WTC11 (cell line): ENCODE measurements around the gene DISP2. TPM values are rescaled to one million over a fixed set of nuclear protein-coding genes. Genes with fewer than 3 reads are reported as not detected.

ENCODE experiments used
- ATAC-seq: fragments of 200-7000 bp; cut with Tn5 transposase; 2 replicates; pipeline ENCODE4 v1.10.0; 2021; ENCODE audit warnings: mild to moderate bottlenecking, moderate library complexity
- CTCF ChIA-PET: fragments of 300-600 bp; sonication (Branson Sonifier 250); formaldehyde crosslinking; loops from one replicate; lab custom pipeline; 2021; ENCODE audit warnings: antibody characterized with exemption; lab: Charles Lee
- POLR2A ChIA-PET: fragments of 350-600 bp; sonication (Branson Sonifier 250); formaldehyde crosslinking; loops from one replicate; lab custom pipeline; 2021; ENCODE audit warnings: antibody characterized with exemption; lab: Charles Lee
- DNase-seq: peaks from one replicate; pipeline ENCODE4 v3.0.0; 2021; ENCODE audit warnings: low spot score
- H3K27ac Mint-ChIP-seq: 2 replicates; pipeline ENCODE4 v1.8.0; 2021; ENCODE audit warnings: mixed read lengths
- H3K27me3 Mint-ChIP-seq: 2 replicates; pipeline ENCODE4 v1.8.0; 2021; ENCODE audit warnings: low read depth, mild to moderate bottlenecking, moderate library complexity, mixed read lengths
- H3K36me3 Mint-ChIP-seq: 2 replicates; pipeline ENCODE4 v1.8.0; 2021; ENCODE audit warnings: mixed read lengths
- H3K4me1 Mint-ChIP-seq: 2 replicates; pipeline ENCODE4 v1.8.0; 2022; ENCODE audit warnings: mixed read lengths
- H3K4me3 Mint-ChIP-seq: 2 replicates; pipeline ENCODE4 v1.8.0; 2021; ENCODE audit warnings: mild to moderate bottlenecking, moderate library complexity, mixed read lengths
- H3K9me3 Mint-ChIP-seq: 2 replicates; pipeline ENCODE4 v1.8.0; 2021; ENCODE audit warnings: mixed read lengths
- ATF3 ChIP-seq: sonication (generic); formaldehyde crosslinking; conservative IDR thresholded peaks from 2 replicates; pipeline ENCODE4 v1.8.1; 2022; ENCODE audit warnings: mild to moderate bottlenecking, missing genetic modification reagents
- CREB1 ChIP-seq: sonication (generic); formaldehyde crosslinking; IDR thresholded peaks from 2 replicates; pipeline ENCODE4 v1.8.0; 2023; ENCODE audit warnings: mild to moderate bottlenecking, missing genetic modification reagents
- CREM ChIP-seq: sonication (generic); formaldehyde crosslinking; IDR thresholded peaks from 2 replicates; pipeline ENCODE4 v1.8.1; 2022; ENCODE audit warnings: mild to moderate bottlenecking, missing genetic modification reagents, moderate library complexity
- CTCF ChIP-seq: fragments of 200-600 bp; IDR thresholded peaks from 2 replicates; pipeline ENCODE4 v1.8.0; 2022; ENCODE audit warnings: antibody characterized with exemption
- E2F4 ChIP-seq: sonication (generic); formaldehyde crosslinking; IDR thresholded peaks from 2 replicates; pipeline ENCODE4 v1.8.1; 2022; ENCODE audit warnings: low read depth, mild to moderate bottlenecking, moderate library complexity, missing genetic modification reagents, borderline replicate concordance
- ESRRA ChIP-seq: sonication (generic); formaldehyde crosslinking; IDR thresholded peaks from 2 replicates; pipeline ENCODE4 v1.8.1; 2022; ENCODE audit warnings: mild to moderate bottlenecking, missing genetic modification reagents, borderline replicate concordance
- GRHL2 ChIP-seq: fragments of 250-450 bp; sonication (Bioruptor Pico); IDR thresholded peaks from 2 replicates; pipeline ENCODE4 v1.8.0; 2022; ENCODE audit warnings: mild to moderate bottlenecking, moderate library complexity; ENCODE audit not compliant: insufficient replicate concordance, severe bottlenecking
- GTF2I ChIP-seq: fragments of 250-450 bp; sonication (Bioruptor Pico); conservative IDR thresholded peaks from 2 replicates; pipeline ENCODE4 v1.4.0; 2021; ENCODE audit warnings: mild to moderate bottlenecking
- MYBL2 ChIP-seq: sonication (generic); formaldehyde crosslinking; IDR thresholded peaks from 2 replicates; pipeline ENCODE4 v1.8.1; 2023; ENCODE audit warnings: mild to moderate bottlenecking, moderate library complexity, missing genetic modification reagents
- NFATC4 ChIP-seq: fragments of 250-450 bp; sonication (Bioruptor Pico); IDR thresholded peaks from 2 replicates; pipeline ENCODE4 v1.9.0; 2021; ENCODE audit warnings: mild to moderate bottlenecking
- NFYB ChIP-seq: sonication (generic); formaldehyde crosslinking; conservative IDR thresholded peaks from 2 replicates; pipeline ENCODE4 v1.8.0; 2022; ENCODE audit warnings: low read depth, missing genetic modification reagents
- NR1H2 ChIP-seq: sonication (generic); formaldehyde crosslinking; IDR thresholded peaks from 2 replicates; pipeline ENCODE4 v1.9.0; 2021; ENCODE audit warnings: mild to moderate bottlenecking, moderate library complexity, missing genetic modification reagents
- OVOL2 ChIP-seq: fragments of 250-450 bp; sonication (Bioruptor Pico); IDR thresholded peaks from 2 replicates; pipeline ENCODE4 v1.9.0; 2021; ENCODE audit warnings: mild to moderate bottlenecking, borderline replicate concordance
- RORB ChIP-seq: fragments of 250-450 bp; sonication (Bioruptor Pico); IDR thresholded peaks from 2 replicates; pipeline ENCODE4 v1.9.0; 2021; ENCODE audit warnings: mild to moderate bottlenecking
- SMAD3 ChIP-seq: sonication (generic); formaldehyde crosslinking; IDR thresholded peaks from 2 replicates; pipeline ENCODE4 v1.8.0; 2022; ENCODE audit warnings: missing genetic modification reagents, mild to moderate bottlenecking, borderline replicate concordance
- SMAD4 ChIP-seq: sonication (generic); formaldehyde crosslinking; IDR thresholded peaks from 2 replicates; pipeline ENCODE4 v1.8.0; 2022; ENCODE audit warnings: mild to moderate bottlenecking, missing genetic modification reagents
- SOX15 ChIP-seq: fragments of 250-450 bp; sonication (Bioruptor Pico); IDR thresholded peaks from 2 replicates; pipeline ENCODE4 v1.9.0; 2021; ENCODE audit warnings: mild to moderate bottlenecking
- TCF7 ChIP-seq: sonication (generic); formaldehyde crosslinking; IDR thresholded peaks from 2 replicates; pipeline ENCODE4 v1.8.0; 2022; ENCODE audit warnings: mild to moderate bottlenecking, low read depth, missing genetic modification reagents, moderate library complexity
- TEAD1 ChIP-seq: sonication (generic); formaldehyde crosslinking; IDR thresholded peaks from 2 replicates; pipeline ENCODE4 v1.8.0; 2022; ENCODE audit warnings: mild to moderate bottlenecking, missing genetic modification reagents
- TEAD4 ChIP-seq: sonication (generic); formaldehyde crosslinking; IDR thresholded peaks from 2 replicates; pipeline ENCODE4 v1.8.0; 2022; ENCODE audit warnings: mild to moderate bottlenecking, missing genetic modification reagents
- USF2 ChIP-seq: sonication (generic); formaldehyde crosslinking; IDR thresholded peaks from 2 replicates; pipeline ENCODE4 v1.8.1; 2023; ENCODE audit warnings: mild to moderate bottlenecking, missing genetic modification reagents, moderate library complexity
- ZNF138 ChIP-seq: sonication (generic); formaldehyde crosslinking; conservative IDR thresholded peaks from 2 replicates; pipeline ENCODE4 v1.8.1; 2022; ENCODE audit warnings: mild to moderate bottlenecking, moderate library complexity, missing genetic modification reagents
- ZNF219 ChIP-seq: sonication (generic); formaldehyde crosslinking; IDR thresholded peaks from 2 replicates; pipeline ENCODE4 v1.8.0; 2023; ENCODE audit warnings: missing genetic modification reagents, mild to moderate bottlenecking, borderline replicate concordance
- total RNA-seq: library from RNA; stranded (reverse); gene quantifications from 3 replicates; pipeline ENCODE4 v1.2.3, GENCODE V29; 2021
- TF ChIP-seq, protein P1 (sequence below): sonication (generic); formaldehyde crosslinking; IDR thresholded peaks from 2 replicates; pipeline ENCODE4 v1.8.1; 2022; ENCODE audit warnings: mild to moderate bottlenecking, moderate library complexity, missing genetic modification reagents
- TF ChIP-seq, protein P2 (sequence below): sonication (generic); formaldehyde crosslinking; IDR thresholded peaks from 2 replicates; pipeline ENCODE4 v1.8.0; 2023; ENCODE audit warnings: missing genetic modification reagents
- TF ChIP-seq, protein P3 (sequence below): sonication (generic); formaldehyde crosslinking; IDR thresholded peaks from 2 replicates; pipeline ENCODE4 v1.8.1; 2023; ENCODE audit warnings: mild to moderate bottlenecking, missing genetic modification reagents, borderline replicate concordance

Gene DISP2
- total RNA-seq, 1 experiment from 2014 or later: 3.5 TPM

GRCh38 chr15:40364251-40364650, 6.2 kb downstream of the DISP2 start:
- TF ChIP-seq CREB1 (CRISPR knock-in tag) (no peak), NR1H2 (CRISPR knock-in tag) (no peak), E2F4 (CRISPR knock-in tag) (no peak), ZNF219 (CRISPR knock-in tag) (no peak), GRHL2 (CRISPR knock-in tag) (no peak), ESRRA (no peak), NFATC4 (CRISPR knock-in tag) (no peak), CTCF (no peak), RORB (CRISPR knock-in tag) (no peak), TCF7 (CRISPR knock-in tag) (no peak), GTF2I (CRISPR knock-in tag) (no peak), OVOL2 (CRISPR knock-in tag) (no peak), ZNF138 (CRISPR knock-in tag) (no peak), CREM (CRISPR knock-in tag) (no peak)
- TF ChIP-seq, protein P1, sequence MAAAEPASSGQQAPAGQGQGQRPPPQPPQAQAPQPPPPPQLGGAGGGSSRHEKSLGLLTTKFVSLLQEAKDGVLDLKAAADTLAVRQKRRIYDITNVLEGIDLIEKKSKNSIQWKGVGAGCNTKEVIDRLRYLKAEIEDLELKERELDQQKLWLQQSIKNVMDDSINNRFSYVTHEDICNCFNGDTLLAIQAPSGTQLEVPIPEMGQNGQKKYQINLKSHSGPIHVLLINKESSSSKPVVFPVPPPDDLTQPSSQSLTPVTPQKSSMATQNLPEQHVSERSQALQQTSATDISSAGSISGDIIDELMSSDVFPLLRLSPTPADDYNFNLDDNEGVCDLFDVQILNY: no peak
- ChIA-PET CTCF (interaction anchor here (1.2 to 7.2 kb wide), 3 partner anchors 20 to 57 kb away, joined by 3 to 87 read pairs (median 10); partner anchors contain the start of gene CCDC9B), POLR2A (no interaction called here)
- DNase-seq (no peak), ATAC-seq (no peak)
- peaks cover 40% of the 10 kb centered on the region for H3K27me3 Mint-ChIP-seq
- H3K36me3 Mint-ChIP-seq: no peaks in the 10 kb centered on the region
- H3K27ac Mint-ChIP-seq: no peak overlapping the region
- no peaks in the 10 kb centered on the region for H3K9me3 Mint-ChIP-seq
- no peak overlapping the region for H3K4me3 Mint-ChIP-seq
- H3K4me1 Mint-ChIP-seq: peaks cover 6% of the 10 kb centered on the region

GRCh38 chr15:40365016-40365415, 7.0 kb downstream of the DISP2 start:
- ATAC-seq (no peak), DNase-seq (no peak)
- CTCF ChIA-PET: interaction anchor here (7.2 to 8.4 kb wide), 2 partner anchors 21 to 26 kb away, joined by 78 to 87 read pairs; partner anchors contain the start of gene CCDC9B
- POLR2A ChIA-PET: no interaction called here
- peaks cover 5% of the 10 kb centered on the region for H3K4me1 Mint-ChIP-seq
- H3K36me3 Mint-ChIP-seq: no peaks in the 10 kb centered on the region
- no peak overlapping the region for H3K4me3 Mint-ChIP-seq
- no peak overlapping the region for H3K27ac Mint-ChIP-seq
- peaks cover 41% of the 10 kb centered on the region for H3K27me3 Mint-ChIP-seq
- no peaks in the 10 kb centered on the region for H3K9me3 Mint-ChIP-seq
- no peak for TF ChIP-seq MYBL2 (CRISPR knock-in tag)
- no peak for TF ChIP-seq SMAD3 (CRISPR knock-in tag)
- TF ChIP-seq TEAD4 (CRISPR knock-in tag): no peak
- TF ChIP-seq USF2 (CRISPR knock-in tag): no peak
- TF ChIP-seq TEAD1 (CRISPR knock-in tag): no peak
- TF ChIP-seq, protein P2, sequence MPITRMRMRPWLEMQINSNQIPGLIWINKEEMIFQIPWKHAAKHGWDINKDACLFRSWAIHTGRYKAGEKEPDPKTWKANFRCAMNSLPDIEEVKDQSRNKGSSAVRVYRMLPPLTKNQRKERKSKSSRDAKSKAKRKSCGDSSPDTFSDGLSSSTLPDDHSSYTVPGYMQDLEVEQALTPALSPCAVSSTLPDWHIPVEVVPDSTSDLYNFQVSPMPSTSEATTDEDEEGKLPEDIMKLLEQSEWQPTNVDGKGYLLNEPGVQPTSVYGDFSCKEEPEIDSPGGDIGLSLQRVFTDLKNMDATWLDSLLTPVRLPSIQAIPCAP (CRISPR knock-in tag): no peak
- no peak for TF ChIP-seq ATF3
- no peak for TF ChIP-seq SMAD4 (CRISPR knock-in tag)
- no peak for TF ChIP-seq SOX15
- TF ChIP-seq NFYB (CRISPR knock-in tag): no peak
- no peak for TF ChIP-seq OVOL2 (CRISPR knock-in tag)
- TF ChIP-seq, protein P3, sequence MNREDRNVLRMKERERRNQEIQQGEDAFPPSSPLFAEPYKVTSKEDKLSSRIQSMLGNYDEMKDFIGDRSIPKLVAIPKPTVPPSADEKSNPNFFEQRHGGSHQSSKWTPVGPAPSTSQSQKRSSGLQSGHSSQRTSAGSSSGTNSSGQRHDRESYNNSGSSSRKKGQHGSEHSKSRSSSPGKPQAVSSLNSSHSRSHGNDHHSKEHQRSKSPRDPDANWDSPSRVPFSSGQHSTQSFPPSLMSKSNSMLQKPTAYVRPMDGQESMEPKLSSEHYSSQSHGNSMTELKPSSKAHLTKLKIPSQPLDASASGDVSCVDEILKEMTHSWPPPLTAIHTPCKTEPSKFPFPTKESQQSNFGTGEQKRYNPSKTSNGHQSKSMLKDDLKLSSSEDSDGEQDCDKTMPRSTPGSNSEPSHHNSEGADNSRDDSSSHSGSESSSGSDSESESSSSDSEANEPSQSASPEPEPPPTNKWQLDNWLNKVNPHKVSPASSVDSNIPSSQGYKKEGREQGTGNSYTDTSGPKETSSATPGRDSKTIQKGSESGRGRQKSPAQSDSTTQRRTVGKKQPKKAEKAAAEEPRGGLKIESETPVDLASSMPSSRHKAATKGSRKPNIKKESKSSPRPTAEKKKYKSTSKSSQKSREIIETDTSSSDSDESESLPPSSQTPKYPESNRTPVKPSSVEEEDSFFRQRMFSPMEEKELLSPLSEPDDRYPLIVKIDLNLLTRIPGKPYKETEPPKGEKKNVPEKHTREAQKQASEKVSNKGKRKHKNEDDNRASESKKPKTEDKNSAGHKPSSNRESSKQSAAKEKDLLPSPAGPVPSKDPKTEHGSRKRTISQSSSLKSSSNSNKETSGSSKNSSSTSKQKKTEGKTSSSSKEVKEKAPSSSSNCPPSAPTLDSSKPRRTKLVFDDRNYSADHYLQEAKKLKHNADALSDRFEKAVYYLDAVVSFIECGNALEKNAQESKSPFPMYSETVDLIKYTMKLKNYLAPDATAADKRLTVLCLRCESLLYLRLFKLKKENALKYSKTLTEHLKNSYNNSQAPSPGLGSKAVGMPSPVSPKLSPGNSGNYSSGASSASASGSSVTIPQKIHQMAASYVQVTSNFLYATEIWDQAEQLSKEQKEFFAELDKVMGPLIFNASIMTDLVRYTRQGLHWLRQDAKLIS (CRISPR knock-in tag): no peak
